Fibroblast of pulmonary artery (primary cell): ENCODE results near the gene MACROH2A1.

Experiments
- DNase-seq: peaks from one replicate; pipeline ENCODE4 v3.0.0-alpha.2; 2010; ENCODE audit warnings: low read depth
- H3K4me3 ChIP-seq: replicated peaks from 2 replicates; pipeline ENCODE4 v1.5.1; 2011; ENCODE audit warnings: low read depth, mild to moderate bottlenecking, control low read depth, low read length, moderate library complexity
- TF ChIP-seq, protein P1 (sequence below): IDR thresholded peaks from 2 replicates; pipeline ENCODE4 v1.5.1; 2011; ENCODE audit warnings: mild to moderate bottlenecking, control low read depth, low read length, inconsistent platforms; ENCODE audit errors: missing control alignments

MACROH2A1 gene

DNA sequence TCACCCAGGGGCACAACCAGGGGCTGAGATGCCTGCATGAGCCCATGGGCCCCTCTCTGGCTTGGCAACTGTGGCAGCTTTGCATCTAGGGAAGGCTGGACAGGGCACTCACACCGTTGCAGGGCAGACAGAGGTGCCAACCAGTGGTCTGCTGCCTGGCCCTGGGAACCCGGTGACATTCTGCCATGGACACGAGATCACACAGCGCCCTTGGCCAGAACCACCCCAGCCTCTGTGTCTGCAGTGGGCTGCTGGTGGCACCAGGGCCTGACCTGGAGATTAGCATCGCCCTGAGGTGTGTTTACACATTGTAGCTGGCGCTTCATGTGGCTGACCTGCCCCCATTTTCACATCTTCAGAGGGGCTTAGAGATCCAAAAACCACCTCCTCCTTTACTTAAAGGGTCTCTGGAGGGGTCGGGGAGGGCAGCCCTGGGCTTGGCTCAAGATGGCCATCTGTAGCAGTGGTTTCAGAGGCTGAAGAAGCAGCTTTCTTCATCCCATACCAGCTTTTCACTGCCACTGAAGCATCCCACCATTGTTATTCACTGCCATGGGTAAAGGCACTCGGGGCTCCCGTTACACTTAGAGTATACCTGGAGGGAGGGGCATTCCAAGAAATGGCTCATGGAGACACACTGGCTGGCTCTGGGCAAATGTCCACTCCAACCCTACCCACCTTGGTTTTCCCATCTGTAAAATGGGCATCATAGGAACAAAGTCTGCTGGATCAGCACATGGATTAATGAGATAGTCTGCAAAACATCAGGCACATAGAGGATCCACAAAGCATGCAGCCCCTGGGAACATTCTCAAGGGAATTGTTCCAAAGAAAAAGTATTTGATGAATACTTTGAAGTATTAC is 36.7 kb upstream of the MACROH2A1 start:
- TF ChIP-seq, protein P1, sequence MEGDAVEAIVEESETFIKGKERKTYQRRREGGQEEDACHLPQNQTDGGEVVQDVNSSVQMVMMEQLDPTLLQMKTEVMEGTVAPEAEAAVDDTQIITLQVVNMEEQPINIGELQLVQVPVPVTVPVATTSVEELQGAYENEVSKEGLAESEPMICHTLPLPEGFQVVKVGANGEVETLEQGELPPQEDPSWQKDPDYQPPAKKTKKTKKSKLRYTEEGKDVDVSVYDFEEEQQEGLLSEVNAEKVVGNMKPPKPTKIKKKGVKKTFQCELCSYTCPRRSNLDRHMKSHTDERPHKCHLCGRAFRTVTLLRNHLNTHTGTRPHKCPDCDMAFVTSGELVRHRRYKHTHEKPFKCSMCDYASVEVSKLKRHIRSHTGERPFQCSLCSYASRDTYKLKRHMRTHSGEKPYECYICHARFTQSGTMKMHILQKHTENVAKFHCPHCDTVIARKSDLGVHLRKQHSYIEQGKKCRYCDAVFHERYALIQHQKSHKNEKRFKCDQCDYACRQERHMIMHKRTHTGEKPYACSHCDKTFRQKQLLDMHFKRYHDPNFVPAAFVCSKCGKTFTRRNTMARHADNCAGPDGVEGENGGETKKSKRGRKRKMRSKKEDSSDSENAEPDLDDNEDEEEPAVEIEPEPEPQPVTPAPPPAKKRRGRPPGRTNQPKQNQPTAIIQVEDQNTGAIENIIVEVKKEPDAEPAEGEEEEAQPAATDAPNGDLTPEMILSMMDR: no peak
- H3K4me3 ChIP-seq: no peak overlapping the region
- DNase-seq: no peak

DNA sequence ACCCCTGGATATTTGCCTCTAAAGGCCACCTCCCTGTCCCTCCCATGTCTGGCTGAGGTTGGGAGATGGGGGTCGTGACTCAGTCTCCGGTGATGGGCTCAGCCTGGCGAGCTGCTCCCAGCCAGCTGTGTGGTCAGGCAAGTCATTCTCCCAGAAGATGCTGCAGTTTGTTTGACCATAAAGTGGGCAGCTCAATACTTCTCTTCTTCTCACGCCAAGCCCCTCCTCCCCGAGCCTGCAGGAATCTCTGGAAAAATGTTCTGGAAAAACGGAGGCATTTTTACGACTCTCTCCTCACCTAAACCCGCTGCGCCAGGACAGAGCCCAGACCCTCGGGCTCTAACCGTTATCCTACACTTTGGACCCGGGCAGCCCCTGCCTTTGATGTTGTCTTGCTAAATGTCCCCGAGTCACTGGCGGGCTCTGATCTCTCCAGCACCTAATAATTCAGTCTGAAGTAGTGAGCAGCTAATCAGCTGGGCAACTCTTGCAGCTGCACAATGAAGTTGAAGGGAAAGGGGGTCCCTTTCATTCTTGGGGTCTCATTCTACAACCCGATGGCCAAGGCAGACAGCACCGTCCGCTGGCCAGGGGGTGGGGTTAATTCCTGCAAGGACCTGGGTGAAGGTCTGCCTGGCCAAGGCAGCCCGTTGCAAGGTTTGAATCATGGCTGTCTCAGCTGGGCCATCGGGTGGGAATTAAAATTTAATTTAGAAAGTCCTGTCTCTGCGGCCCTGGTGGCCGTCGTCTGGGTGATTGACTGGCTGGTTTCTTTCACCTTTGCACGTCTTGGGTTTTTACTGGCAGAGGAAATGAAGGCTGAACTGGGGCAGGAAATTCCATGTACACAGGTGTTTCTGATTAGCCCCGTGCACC is 35.8 kb upstream of the MACROH2A1 start:
- H3K4me3 ChIP-seq: no peak overlapping the region
- DNase-seq: no peak
- TF ChIP-seq, protein P1: no peak

DNA sequence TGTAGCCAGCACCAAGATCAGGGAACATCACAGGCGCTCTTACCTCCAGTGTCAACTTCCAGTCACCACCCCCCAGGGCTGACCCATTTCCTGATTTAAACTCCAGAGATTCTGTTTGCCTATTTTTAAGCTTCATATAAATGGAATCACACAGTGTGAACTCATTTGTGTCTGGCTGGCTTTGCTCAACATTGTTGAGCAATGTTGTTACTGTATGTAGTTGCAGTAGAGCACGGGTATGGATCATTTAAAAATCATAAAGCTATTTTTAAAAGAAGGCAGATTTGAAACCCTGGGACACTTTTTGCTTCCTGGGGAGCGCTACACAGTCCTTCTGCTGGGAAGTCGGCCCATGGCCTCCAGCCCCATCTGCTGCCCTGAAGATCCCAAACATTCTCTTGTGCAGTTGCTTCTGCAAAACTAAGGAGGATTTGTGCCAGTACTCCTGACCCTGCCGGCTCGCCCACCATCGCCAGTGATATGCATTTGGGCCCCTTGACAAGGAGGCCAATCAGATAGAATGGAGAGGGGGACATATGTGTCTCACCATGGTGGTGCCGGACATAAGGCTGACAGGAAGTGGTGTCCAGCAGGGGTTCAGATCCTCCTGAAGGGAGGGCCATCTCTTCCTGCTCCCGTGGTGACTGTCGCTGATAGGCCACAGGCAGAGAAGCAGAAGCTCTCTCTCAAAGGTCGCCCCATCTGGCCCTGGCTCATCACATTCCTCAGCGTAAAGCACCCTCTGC is 34.8 kb upstream of the MACROH2A1 start:
- TF ChIP-seq, protein P1: no peak
- DNase-seq: peak; percentile 38
- H3K4me3 ChIP-seq: no peak overlapping the region

GRCh38 chr5:135432113-135432512 is 33.1 kb upstream of the MACROH2A1 start:
- no peak overlapping the region for H3K4me3 ChIP-seq
- TF ChIP-seq, protein P1: no peak
- no peak for DNase-seq

DNA sequence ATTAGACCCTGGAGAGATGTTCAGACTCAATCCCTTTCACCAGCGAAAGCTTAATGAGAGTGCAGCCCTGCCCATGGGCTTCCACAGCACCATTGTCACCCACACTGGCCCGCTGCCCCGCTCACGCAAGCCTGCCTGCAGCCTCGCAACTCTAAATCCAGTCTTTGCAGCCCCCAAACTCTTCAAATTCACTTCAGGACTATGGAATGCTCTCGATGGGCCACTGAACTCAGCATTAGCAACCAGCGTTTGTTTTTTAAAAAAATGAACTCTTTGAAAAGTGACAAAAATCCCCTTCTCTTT is 31.1 kb upstream of the MACROH2A1 start:
- H3K4me3 ChIP-seq: no peak overlapping the region
- TF ChIP-seq, protein P1: no peak
- DNase-seq: no peak

DNA sequence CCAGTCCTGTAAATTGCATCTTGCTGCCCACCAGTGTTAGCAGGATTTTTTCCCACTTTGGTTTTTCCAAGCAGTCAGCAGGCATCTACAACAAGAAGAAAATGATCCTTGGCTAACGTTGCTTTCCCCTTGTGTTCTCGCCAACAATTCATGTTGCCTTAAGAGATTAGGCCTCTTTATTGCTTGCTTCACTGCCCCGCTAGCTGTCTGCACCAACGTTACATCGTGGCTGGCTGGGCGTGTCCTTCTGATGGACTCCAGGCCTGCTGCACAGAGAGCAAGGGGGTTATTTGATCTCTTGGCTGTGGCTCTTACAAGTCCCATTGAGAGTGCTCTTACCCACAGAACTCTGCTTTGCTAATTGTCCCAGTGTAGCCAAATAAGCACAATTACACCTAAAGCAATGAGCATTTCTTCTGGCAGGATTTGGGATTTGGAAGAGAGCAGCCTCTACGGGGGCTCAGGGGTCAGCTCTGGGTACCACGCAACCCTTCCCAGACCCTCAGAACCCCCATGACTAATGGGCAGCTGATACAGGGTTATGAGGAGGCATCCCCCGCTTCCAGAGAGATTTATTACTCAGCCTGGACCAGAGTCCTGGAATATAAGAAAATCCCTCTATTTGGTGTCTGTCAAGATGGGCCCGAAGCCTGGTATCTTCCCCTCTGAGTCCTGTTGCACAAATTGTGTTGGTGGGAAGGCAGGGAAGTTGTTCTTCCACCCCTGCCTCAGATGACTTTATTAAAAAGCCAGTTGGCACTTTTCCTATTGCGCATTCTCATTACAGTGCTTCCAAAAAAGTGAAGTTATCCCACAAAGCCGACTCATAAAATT is 30.5 kb upstream of the MACROH2A1 start:
- TF ChIP-seq, protein P1: no peak
- H3K4me3 ChIP-seq: no peak overlapping the region
- peak; percentile 61 for DNase-seq
